GM21367 (cell line): ENCODE measurements around the gene GRPEL1.
"Not testable (repeated sequence)": the region's sequence is repeated elsewhere in the genome, so short reads cannot be mapped to it uniquely, and the experiment has no call there.

ENCODE experiments used
- ATAC-seq: cut with Tn5 transposase; IDR thresholded peaks from one replicate; pipeline ENCODE4 v1.9.1; 2021; ENCODE audit not compliant: unreplicated experiment

GRPEL1 gene

GRCh38 chr4:7092026-7092425 is 24.2 kb upstream of the GRPEL1 start:
- no peak for ATAC-seq

- ATAC-seq: no peak
Observed at GRCh38 chr4:7089213-7089986, 21.5 kb upstream of the GRPEL1 start.

GRCh38 chr4:7087036-7087435 is 19.2 kb upstream of the GRPEL1 start:
- no peak for ATAC-seq

GRCh38 chr4:7086384-7086783 is 18.5 kb upstream of the GRPEL1 start:
- no peak for ATAC-seq

- not testable (repeated sequence) for ATAC-seq
Observed at GRCh38 chr4:7084564-7084961, 16.7 kb upstream of the GRPEL1 start.

- no peak for ATAC-seq
Observed at GRCh38 chr4:7083597-7084563, 16.0 kb upstream of the GRPEL1 start.

GRCh38 chr4:7079909-7080308 is 12.0 kb upstream of the GRPEL1 start:
- ATAC-seq: not testable (repeated sequence)

GRCh38 chr4:7079483-7079882 is 11.6 kb upstream of the GRPEL1 start:
- not testable (repeated sequence) for ATAC-seq

- ATAC-seq: no peak
Observed at GRCh38 chr4:7078025-7078424, 10.2 kb upstream of the GRPEL1 start.

GRCh38 chr4:7077371-7077770 is 9.5 kb upstream of the GRPEL1 start:
- ATAC-seq: no peak

GRCh38 chr4:7076696-7077082 is 8.8 kb upstream of the GRPEL1 start:
- ATAC-seq: no peak

GRCh38 chr4:7075962-7076695 is 8.3 kb upstream of the GRPEL1 start:
- no peak for ATAC-seq

GRCh38 chr4:7074426-7074825 is 6.6 kb upstream of the GRPEL1 start:
- ATAC-seq: no peak

- no peak for ATAC-seq
Observed at GRCh38 chr4:7073526-7074390, 5.9 kb upstream of the GRPEL1 start.

- no peak for ATAC-seq
Observed at GRCh38 chr4:7073059-7073458, 5.2 kb upstream of the GRPEL1 start.

GRCh38 chr4:7070729-7071511 is 3.1 kb upstream of the GRPEL1 start:
- peak; percentile 34 for ATAC-seq

- ATAC-seq: no peak
Observed at GRCh38 chr4:7068883-7069282, 1.0 kb upstream of the GRPEL1 start.

GRCh38 chr4:7068279-7068842 is 497 bp upstream of the GRPEL1 start:
- ATAC-seq: no peak

GRCh38 chr4:7067126-7067451 is 775 bp downstream of the GRPEL1 start:
- ATAC-seq: no peak
